Measurements from ENCODE around the gene REEP1.

DNA sequence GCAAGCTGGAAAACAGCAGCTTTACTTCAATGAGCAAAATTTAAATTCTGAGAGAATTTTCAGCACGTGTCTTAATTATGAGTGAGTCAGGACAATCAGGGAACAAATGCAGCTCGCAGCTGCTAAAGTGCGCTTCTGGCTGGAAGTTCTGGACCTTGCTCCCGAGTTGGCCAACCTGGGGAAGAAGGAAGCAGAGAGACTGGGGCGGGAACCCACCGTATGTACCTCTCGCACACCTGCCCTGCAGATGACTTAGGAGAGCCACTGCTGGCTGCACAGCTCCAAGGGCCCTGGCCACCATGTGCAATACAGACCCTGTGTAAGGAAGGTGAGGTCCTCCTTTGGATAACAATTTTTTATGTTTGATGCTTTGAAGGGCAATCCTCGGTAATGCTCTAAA is 42.4 kb downstream of the REEP1 start:
- no peak for TF ChIP-seq EZH2phosphoT487 (IDR thresholded peaks at IDR 0.05; ENCODE audit: insufficient read depth, low read depth)
- TF ChIP-seq EZH2 (IDR thresholded peaks at IDR 0.05; ENCODE audit: insufficient read depth, poor library complexity, severe bottlenecking) = no peak
